Pancreas (tissue), 10 donors: ENCODE results near the gene SERPINB13. TPM values are rescaled to one million over a fixed set of nuclear protein-coding genes. Genes with fewer than 3 reads are reported as not detected.
A peak's percentile ranks its signal among the peaks of the same experiment; 100 is the strongest.

Experiments
- ATAC-seq, 4 donors: fragments of 200-7000 bp; cut with Tn5 transposase; one replicate each; pipeline versions ENCODE4 v1.8.0 to v1.9.1; 2020; ENCODE audit warnings: mild to moderate bottlenecking in 4 of 4, moderate library complexity in 4 of 4
- DNase-seq, 6 donors: peaks; one replicate each; pipeline ENCODE4 v3.0.0-alpha.2; 2020
- FAIRE-seq: peaks from 2 replicates; lab custom pipeline; 2012; peaks lifted over from hg19 to GRCh38; lab: Jason Lieb, UNC
- H3K27ac ChIP-seq, 4 donors: fragments of 200-600 bp; sonication (generic); 1 replicate in 3 of 4; 2 replicates in 1 of 4; pipeline versions ENCODE4 v1.5.0 to v1.8.0; 2020
- H3K27me3 ChIP-seq, 4 donors: fragments of 200-600 bp; one replicate each; pipeline ENCODE4 v1.8.0; 2021
- H3K36me3 ChIP-seq, 3 donors: fragments of 200-600 bp; sonication (generic) in 1 of 3; one replicate each; pipeline versions ENCODE4 v1.5.0 to v1.8.0; 2020 to 2021
- H3K4me1 ChIP-seq, 3 donors: fragments of 200-600 bp; one replicate each; pipeline ENCODE4 v1.8.0; 2021
- H3K4me3 ChIP-seq, 4 donors: fragments of 200-600 bp; sonication (generic) in 2 of 4; one replicate each; pipeline versions ENCODE4 v1.5.0 to v1.8.0; 2020 to 2021
- H3K9me3 ChIP-seq, 4 donors: fragments of 200-600 bp; one replicate each; pipeline ENCODE4 v1.8.0; 2021
- WGBS, 2 donors: extraction: QIAGEN DNeasy Blood & Tissue Kit; methylation state at CpG; one replicate each; pipeline ENCODE4 v1.1.7; 2013; 5-methylcytosine and 5-hydroxymethylcytosine counted together
- intact Hi-C, 3 donors: fragments of 100-400 bp; cut with DNase I; formaldehyde crosslinking; loops; one replicate each; pipeline versions ENCODE4 v1.11.1 to v1.14.2; 2022
- polyA plus RNA-seq, 2 donors: library from polyadenylated mRNA; stranded (reverse); fragments of 200-250 nt; gene quantifications; one replicate each; pipeline ENCODE4 v1.2.3, GENCODE V29; 2013
- total RNA-seq, 6 donors: library from RNA; stranded (reverse); fragmentation: NEBNext Ultra II Directional in 4 of 6; extraction: Animal tissue kit (Norgen Biotek cat#: 25700) in 4 of 6; gene quantifications; one replicate each; pipeline versions ENCODE4 v1.2.1 to v1.2.4, GENCODE V29; 2021 to 2023
- TF ChIP-seq, protein P1 (sequence below), 4 donors: fragments of 200-600 bp; sonication (generic) in 3 of 4; IDR thresholded peaks; one replicate each; pipeline versions ENCODE4 v1.5.0 to v1.8.0; 2021; ENCODE audit warnings: antibody characterized with exemption in 4 of 4
- donor health status: healthy with polysubstance abuse.
- donor health status: DM: no; HTN: no; CAD: no; lungs with moderate emphysema.
- donor health status: DM: no; HTN: no; CAD: no.
- donor health status: control.
- donor health status: control.
- donor health status: Bipolar disorder and iron deficiency.
- donor health status: DM: yes; HTN: yes; CAD: no.
- donor health status: DM: no; HTN: no; CAD: no.
- donor health status: DM: no; HTN: no; CAD: no.
- donor health status: DM: yes; HTN: yes; CAD: no.

SERPINB13 gene
- total and polyA plus RNA-seq, 8 donors, result not detected

DNA sequence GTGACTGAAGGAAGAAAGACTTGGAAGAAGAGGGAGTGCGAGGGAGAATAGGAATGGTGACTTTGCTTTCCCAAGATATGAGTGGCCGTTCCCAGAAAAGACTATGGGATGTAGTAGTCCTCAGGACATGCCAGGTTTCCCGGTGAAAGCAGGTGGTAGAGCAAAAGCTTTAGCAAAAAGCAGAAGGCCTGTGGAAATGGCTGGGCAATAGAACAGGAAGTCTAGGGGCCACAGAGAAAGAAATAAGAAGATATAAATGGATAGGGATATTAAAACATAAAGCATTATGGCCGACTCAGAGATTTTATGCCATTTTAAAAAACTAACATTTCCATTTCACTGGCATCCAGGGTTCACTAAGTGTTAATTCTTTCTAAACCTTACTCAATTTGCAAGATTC, 1.2 kb upstream of the SERPINB13 start:
- Histone ChIP-seq H3K27ac (no peak overlapping the region), H3K27me3 (no peaks in the 10 kb centered on the region), H3K9me3 (no peaks in the 10 kb centered on the region), H3K4me1 (no peaks in the 10 kb centered on the region), H3K36me3 (no peaks in the 10 kb centered on the region), H3K4me3 (no peak overlapping the region)
- TF ChIP-seq, protein P1, sequence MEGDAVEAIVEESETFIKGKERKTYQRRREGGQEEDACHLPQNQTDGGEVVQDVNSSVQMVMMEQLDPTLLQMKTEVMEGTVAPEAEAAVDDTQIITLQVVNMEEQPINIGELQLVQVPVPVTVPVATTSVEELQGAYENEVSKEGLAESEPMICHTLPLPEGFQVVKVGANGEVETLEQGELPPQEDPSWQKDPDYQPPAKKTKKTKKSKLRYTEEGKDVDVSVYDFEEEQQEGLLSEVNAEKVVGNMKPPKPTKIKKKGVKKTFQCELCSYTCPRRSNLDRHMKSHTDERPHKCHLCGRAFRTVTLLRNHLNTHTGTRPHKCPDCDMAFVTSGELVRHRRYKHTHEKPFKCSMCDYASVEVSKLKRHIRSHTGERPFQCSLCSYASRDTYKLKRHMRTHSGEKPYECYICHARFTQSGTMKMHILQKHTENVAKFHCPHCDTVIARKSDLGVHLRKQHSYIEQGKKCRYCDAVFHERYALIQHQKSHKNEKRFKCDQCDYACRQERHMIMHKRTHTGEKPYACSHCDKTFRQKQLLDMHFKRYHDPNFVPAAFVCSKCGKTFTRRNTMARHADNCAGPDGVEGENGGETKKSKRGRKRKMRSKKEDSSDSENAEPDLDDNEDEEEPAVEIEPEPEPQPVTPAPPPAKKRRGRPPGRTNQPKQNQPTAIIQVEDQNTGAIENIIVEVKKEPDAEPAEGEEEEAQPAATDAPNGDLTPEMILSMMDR (IDR thresholded peaks at IDR 0.05), result no peak
- DNase-seq (no peak), ATAC-seq (no peak), FAIRE-seq (no peak)
- WGBS, 2 donors, result 72 to 76% methylated on average over 4 of the region's 4 CpGs
- intact Hi-C loops, result no loop called here

DNA sequence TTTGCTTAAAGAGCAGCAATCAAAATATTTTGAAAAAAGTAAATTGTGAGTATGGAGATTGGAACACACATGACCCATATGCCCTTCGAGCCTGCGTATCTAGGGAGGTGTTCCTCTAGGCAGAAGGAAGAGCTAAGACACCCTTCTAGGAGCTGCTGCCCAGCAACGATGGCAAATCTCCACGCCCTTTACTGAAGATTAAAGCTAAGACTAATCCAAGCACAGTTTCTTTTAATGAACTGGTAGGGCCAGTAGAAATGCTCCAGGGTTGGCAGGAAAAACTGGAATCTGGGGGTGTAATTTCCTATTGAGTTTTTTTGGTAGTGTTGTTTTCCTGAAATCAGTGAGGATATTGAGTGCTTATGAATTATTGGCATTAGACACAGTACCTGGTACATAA, 712 bp upstream of the SERPINB13 start:
- WGBS, 2 donors, result 67 to 78% methylated on average over 4 of the region's 4 CpGs
- no peaks in the 10 kb centered on the region for H3K27me3 ChIP-seq
- H3K9me3 ChIP-seq, result no peaks in the 10 kb centered on the region
- no peak overlapping the region for H3K27ac ChIP-seq
- no peaks in the 10 kb centered on the region for H3K4me1 ChIP-seq
- H3K4me3 ChIP-seq, result no peak overlapping the region
- no peak for FAIRE-seq
- H3K36me3 ChIP-seq, result no peaks in the 10 kb centered on the region
- no peak for ATAC-seq
- TF ChIP-seq, protein P1 (IDR thresholded peaks at IDR 0.05), result no peak
- intact Hi-C loops, result no loop called here
- no peak for DNase-seq

DNA sequence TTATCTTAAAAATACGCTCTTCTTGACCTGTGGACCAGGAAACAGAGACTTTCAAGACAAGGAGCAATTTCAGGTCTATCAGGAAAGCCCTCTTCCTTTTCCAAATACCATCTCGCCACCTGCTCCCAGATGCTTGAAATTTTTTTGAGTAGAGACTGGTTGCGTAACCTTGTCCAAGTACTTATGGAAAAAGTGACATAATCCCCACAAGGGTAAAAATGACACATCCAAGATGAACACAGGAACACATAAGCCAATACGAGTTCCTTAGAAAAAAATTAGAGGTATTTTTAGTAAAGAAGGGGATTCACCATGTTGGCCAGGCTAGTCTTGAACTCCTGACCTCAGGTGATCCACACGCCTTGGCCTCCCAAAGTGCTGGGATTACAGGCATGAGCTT, 1.8 kb downstream of the SERPINB13 start:
- DNase-seq (no peak), ATAC-seq (no peak), FAIRE-seq (no peak)
- Histone ChIP-seq H3K27me3 (no peaks in the 10 kb centered on the region), H3K36me3 (no peaks in the 10 kb centered on the region), H3K9me3 (no peaks in the 10 kb centered on the region), H3K27ac (no peak overlapping the region), H3K4me1 (no peaks in the 10 kb centered on the region), H3K4me3 (no peak overlapping the region)
- TF ChIP-seq, protein P1 (IDR thresholded peaks at IDR 0.05), result no peak
- intact Hi-C loops, result no loop called here
- WGBS, 2 donors, result 53 to 54% methylated on average over 5 of the region's 5 CpGs

DNA sequence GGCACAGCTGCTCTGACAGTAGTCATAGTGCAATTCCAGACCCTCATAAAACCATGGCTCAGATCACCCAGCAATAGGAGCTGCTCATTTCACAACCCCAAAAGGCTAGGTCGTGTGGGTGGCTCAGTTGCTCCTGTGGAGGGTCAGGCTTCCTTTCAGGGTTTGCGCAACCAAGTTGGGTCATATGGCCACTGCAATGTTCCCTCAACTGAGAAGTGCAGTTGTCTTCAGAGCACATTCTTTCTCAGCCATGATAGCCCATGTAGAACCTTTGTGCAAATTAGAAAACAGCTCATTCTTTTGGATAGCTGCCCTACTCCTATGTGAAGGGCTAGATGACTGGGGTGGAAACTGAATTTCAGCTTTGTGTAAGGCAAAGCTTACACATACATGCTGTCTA, 3.2 kb downstream of the SERPINB13 start:
- TF ChIP-seq, protein P1 (IDR thresholded peaks at IDR 0.05), result no peak
- Histone ChIP-seq H3K4me3 (no peak overlapping the region), H3K27me3 (no peaks in the 10 kb centered on the region), H3K9me3 (no peaks in the 10 kb centered on the region), H3K27ac (no peak overlapping the region), H3K4me1 (no peaks in the 10 kb centered on the region), H3K36me3 (no peaks in the 10 kb centered on the region)
- 67 to 78% methylated on average over 2 of the region's 2 CpGs for WGBS, 2 donors
- ATAC-seq (peak in 2 of 4 donors; percentile 36 to 44), FAIRE-seq (no peak), DNase-seq (no peak)
- intact Hi-C loops, result no loop called here

DNA sequence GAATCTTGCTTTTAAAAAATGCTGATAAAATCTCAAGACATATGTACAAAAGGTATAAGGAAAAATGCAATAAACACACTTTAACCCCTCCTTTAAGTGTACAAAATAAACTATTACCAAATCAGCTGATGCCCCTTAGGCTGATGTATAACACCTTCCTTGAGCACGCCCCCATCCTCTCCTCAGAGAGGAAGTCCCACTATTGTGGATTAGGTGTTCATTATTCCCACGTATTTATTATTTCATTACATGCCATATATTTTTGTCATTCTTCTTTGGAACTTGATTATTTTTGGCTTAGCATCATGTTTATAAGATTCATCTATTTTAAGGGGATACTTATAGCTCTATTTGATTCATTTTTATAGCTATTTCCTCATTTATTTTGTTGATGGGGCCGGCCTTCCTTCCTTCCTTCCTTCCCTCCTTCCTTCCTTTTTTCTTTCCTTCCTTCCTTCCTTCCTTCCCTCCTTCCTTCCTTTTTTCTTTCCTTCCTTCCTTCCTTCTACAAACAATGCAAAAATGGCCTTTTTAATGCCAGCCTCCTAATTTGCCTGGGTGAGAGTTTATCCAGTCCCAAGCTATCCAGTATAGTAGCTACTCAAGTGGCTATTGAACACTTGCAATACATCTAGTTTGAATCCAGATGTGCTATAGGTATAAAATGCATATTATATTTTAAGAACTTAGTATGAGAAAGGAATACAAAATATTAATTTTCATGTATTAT, 4.0 kb downstream of the SERPINB13 start:
- Histone ChIP-seq H3K27me3 (no peaks in the 10 kb centered on the region), H3K4me1 (no peaks in the 10 kb centered on the region), H3K27ac (no peak overlapping the region), H3K9me3 (no peaks in the 10 kb centered on the region), H3K36me3 (no peaks in the 10 kb centered on the region), H3K4me3 (no peak overlapping the region)
- ATAC-seq (no peak), FAIRE-seq (no peak), DNase-seq (no peak)
- TF ChIP-seq, protein P1 (IDR thresholded peaks at IDR 0.05), result no peak
- WGBS, 2 donors, result 77 to 80% methylated on average over 3 of the region's 3 CpGs
- intact Hi-C loops, result no loop called here
